Measurements from ENCODE around the gene EXTL1. TPM values are rescaled to one million over a fixed set of nuclear protein-coding genes. Genes with fewer than 3 reads are reported as not detected.

EXTL1 gene
- polyA plus RNA-seq, 4 donors: 1.0 to 1.7 (median 1.4) TPM

DNA sequence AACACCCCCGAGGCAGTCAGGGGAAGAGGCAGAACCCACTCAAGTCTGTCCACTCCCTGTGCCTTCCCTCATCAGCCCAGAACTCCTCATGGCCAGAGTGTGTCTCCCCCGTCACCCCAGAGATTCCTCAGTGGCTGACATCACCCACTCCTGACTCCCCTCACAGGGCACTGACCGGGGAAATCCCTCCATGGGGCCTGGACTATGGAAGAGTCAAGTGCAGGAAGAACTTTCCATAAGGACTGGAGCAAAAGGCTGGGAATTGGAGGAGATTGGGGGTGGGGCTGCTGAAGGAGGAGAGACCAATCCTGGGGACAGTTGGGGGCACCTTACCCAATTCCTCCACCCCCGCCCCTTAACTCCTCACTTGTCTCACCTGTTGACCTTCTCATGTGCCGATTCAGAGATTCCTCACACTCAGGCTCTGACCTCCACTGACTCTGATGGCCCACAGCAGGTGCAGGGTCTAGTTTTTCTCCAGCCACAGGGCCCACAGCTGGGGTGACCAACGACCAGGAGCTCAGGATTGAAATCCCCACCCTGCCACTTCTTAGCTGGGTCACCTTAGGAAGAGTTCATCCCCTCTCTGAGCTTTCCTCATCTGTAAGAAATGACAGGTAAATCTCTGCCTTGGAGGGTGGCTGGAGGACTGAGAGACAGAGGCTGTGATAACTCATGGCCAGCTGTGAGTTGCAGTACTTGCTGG is 481 bp upstream of the EXTL1 start:
- no peak for DNase-seq (ENCODE audit: low read depth in 4 of 4, low spot score in 3 of 4)

DNA sequence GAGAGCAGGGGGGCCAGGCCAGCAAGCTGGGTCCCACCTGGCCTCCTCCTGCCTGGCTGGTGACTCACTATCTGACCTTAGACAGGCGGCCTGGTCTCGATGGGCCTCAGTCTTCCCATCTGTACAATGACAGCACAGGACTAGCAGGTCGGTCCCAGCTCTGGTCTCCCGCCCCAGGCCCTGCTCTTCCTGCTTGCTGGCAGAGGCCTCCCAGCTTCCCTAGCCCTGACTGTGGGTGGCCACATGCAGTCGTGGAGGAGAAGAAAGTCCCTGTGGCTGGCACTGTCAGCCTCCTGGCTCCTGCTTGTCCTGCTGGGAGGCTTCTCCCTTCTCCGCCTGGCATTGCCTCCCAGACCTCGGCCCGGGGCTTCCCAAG is 817 bp downstream of the EXTL1 start:
- no peak for DNase-seq (ENCODE audit: low read depth in 4 of 4, low spot score in 3 of 4)

DNA sequence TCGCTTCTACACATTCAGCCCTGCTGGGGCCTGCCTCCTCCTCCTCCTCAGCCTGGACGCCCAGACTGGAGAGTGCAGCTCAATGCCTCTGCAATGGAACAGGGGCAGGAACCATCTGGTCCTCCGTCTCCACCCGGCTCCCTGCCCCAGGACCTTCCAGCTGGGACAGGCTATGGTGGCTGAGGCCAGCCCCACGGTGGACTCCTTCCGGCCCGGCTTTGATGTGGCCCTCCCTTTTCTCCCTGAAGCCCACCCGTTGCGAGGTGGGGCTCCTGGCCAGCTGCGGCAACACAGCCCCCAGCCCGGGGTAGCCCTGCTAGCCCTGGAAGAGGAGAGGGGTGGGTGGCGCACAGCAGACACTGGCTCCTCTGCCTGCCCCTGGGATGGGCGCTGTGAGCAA is 1.4 kb downstream of the EXTL1 start:
- DNase-seq (ENCODE audit: low read depth in 4 of 4, low spot score in 3 of 4): no peak

DNA sequence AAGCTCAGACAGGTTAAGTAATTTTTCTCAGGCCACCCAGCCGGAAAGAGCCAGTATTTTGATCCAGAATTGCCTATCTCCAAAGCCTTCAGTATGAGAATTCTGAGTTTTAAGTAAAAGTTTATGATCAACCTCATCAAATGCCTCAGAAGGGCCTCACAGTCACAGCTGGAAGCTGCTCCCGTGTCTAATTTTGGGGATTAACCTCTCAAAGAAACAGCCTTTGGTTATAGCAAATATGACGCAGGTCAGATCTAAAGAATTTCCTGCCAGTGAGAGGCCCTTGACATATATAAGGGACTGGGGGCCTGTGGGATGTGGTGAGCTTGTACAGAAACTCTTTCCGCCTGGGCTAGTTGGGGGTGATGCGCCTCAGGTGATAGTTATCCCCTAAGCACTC is 2.3 kb downstream of the EXTL1 start:
- DNase-seq (ENCODE audit: low read depth in 4 of 4, low spot score in 3 of 4): no peak

DNA sequence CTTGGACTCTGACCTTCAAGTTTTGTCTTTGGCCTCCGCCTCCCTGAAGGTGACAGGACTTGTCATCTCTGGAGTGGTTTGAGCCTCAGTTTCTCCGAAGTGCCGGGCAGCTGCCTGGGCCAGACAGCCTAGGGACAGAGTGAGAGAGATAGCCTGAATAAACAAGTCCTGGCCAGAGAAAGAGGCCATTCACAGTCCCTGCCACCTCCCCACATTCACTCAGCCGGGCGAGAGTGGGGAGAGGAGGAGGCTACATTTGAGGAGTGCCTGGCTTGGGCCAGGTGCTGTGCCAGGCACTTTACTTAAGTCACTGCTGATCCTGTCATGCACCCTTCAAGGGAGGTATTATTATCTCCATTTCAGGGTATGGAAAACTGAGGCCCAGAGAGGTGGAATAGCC is 3.5 kb downstream of the EXTL1 start:
- no peak for DNase-seq (ENCODE audit: low read depth in 4 of 4, low spot score in 3 of 4)

DNA sequence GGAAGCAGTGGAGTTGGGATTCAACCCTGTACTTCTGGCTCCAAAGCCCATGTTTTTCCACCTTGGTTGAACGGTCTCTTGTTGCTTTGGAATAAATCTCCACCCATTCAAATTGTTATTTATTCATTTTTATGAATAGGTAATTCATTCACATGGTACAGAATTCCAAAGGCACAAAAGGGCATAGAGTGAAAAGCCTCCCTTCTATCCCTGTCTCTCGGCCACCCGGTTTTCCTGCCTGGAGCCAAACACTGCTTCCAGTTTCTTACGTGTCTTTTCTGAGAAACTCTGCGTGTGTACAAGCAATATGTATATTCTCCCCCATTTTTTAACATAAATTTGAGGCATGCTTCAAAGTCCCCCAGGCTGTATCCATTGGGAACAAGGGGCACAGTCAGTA is 3.9 kb downstream of the EXTL1 start:
- no peak for DNase-seq (ENCODE audit: low read depth in 4 of 4, low spot score in 3 of 4)

DNA sequence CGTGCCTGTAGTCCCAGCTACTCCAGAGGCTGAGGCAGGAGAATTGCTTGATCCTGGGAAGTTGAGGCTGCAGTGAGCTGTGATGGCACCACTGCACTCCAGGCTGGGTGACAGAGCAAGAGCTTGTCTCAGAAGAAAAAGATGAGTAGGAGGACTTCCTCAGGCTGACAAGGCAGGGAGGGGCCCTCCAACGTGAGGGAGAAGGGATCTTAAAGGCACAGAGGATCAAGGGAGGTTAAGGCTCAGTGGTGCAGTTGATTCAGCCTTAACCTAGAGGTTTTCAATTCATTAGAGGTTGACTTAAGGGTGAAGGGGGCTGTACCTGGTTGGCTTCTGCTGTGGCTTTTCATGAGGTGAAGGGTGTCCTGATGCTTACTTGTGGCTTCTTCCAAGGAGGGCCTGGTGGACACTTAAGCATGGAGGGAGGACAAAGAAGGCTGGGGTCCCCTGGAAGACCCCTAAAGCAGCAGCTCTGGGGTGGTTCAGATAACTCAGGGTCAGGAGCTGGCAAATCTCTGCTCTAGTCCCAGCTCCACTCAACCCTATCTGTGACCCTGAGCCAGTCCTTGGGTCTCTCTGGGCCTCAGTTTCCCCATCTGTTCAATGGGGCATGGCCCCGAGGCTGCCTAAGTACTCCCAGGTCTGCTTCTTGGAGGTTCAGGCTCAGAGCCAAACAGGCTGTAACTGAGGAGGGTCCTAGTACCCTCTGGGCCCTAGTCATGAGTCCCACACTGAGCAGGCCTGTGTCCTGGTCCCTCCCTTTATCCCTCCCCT is 6.3 kb downstream of the EXTL1 start:
- DNase-seq (ENCODE audit: low read depth in 4 of 4, low spot score in 3 of 4): no peak

DNA sequence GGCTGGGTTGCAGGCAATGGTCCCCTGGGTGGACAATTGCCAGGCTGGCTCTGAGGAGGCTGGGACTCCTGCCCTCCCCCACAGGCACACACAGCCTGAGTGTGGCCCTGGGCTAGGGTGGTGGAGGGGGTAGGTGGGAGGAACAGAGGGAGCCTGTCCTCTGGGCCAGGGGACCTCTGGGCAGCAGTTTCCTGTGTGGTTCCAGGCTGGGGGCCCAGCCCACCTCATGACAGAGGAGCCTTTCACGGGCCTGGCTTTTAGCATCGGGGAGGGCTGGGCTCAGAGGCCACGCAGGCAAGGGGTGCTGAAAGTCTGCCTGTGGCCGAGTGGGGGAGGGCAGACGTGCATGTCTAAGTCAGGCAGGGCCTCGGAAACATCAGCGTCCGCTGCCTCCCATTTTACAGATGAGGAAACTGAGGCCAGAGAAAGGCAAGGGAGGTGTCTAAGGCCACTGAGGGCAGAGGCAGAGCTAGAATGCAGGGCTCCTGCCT is 7.0 kb downstream of the EXTL1 start:
- DNase-seq (ENCODE audit: low read depth in 4 of 4, low spot score in 3 of 4): no peak

DNA sequence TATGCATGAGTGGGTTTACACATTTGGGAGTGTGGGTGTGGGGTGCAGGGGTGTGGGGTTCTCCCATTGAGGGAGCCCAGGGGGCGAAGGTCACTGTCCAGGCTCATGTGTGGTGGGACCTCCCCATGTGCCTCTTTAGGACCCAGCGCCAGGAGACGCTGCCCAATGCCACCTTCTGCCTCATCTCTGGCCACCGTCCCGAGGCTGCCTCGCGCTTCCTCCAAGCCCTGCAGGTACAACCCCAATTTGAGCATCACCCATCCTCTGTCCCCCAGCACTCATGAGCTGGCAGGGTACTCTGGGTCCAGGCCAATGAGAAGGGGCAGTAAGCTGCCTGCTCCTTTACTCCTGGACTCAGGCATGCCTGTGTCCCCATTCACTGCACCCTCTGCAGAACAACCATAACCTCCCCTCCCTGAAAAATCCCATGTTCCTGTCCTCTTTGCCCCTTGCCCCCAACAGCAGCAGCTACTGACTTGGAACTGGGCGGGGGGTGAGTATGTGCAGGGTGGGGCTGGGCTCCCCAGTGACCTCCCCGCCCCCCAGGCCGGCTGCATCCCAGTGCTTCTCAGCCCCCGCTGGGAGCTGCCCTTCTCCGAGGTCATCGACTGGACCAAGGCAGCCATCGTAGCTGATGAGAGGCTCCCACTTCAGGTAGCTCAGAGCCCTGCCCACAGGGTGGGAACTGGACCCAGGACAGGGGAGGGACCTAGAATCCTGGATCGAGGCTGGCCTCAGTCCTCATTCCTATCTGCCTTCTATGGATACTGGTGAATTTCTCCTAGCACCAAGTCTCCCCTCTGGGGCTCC is 7.7 kb downstream of the EXTL1 start:
- no peak for DNase-seq (ENCODE audit: low read depth in 4 of 4, low spot score in 3 of 4)

DNA sequence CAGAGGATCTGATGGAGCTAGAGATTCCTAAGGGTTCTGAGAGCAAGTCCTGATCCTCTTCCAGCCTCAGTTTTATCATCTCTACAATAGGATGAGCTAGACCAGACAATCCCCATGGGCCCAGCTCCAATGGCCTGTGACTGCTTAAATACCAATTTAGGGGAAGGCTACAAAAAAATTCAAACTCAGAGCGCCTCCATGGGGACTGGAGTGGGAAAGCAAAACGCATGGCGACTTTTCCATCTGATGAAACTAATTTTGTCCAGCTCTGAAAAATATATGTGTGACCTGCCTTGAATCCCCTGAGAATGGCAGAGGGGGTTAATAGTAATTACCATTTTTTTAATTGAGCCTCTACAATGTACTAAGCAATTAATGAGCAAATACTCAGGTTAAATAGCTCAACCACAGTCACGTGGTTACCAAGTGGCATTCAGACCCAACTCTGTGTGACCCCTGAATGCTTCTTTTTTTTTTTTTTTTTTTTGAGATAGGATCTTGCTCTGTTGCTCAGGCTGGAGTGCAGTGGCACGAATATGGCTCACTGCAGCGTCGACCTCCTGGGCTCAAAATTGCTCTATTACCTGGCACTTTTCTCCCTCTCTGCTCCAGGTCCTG is 8.4 kb downstream of the EXTL1 start:
- DNase-seq (ENCODE audit: low read depth in 4 of 4, low spot score in 3 of 4): no peak

DNA sequence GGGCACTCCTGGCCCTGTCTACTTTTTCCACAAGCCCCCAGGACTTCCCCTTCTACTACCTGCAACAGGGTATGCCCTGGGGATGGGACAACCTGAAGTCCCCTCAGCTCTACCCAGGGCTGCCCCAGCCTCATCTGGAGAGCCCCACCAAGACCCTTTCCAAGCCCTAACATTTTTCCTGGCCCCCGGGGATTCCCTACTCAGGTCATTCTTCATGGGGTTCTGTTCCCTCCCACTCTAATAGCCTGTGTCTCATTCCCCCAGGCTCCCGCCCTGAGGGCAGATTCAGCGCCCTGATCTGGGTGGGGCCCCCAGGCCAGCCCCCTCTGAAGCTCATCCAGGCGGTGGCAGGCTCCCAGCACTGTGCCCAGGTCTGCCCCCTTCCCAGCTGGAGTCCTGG is 9.6 kb downstream of the EXTL1 start:
- DNase-seq (ENCODE audit: low read depth in 4 of 4, low spot score in 3 of 4): no peak

DNA sequence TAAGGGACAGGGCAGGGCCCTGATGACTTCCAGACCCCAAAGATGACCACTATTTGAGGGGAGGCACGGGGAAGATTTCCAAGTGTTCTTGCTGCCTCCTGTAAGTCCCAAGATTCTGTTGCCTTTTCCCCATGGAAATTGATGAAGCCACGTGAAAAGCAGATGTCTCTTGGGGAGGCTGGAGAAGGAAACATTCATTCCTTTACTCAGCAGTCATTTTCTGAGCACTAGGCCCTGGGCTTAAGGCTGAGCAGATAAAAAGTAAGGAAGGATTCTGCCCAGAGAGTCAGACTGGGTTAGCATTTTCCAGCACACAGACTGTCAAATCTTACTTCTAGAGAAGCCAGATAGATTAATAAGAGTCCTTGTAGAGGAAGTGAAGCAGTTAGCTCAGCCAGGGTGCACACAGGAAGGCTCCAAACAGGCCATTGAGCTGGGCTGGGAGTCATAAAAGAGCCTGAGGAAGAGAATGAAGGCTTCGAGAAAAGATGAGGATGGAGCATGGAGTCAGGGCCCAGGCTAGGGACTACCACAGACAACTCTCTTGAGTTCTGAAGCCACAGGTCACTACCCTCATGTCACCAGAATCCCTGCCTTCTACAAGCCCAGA is 10.1 kb downstream of the EXTL1 start:
- DNase-seq (ENCODE audit: low read depth in 4 of 4, low spot score in 3 of 4): no peak

DNA sequence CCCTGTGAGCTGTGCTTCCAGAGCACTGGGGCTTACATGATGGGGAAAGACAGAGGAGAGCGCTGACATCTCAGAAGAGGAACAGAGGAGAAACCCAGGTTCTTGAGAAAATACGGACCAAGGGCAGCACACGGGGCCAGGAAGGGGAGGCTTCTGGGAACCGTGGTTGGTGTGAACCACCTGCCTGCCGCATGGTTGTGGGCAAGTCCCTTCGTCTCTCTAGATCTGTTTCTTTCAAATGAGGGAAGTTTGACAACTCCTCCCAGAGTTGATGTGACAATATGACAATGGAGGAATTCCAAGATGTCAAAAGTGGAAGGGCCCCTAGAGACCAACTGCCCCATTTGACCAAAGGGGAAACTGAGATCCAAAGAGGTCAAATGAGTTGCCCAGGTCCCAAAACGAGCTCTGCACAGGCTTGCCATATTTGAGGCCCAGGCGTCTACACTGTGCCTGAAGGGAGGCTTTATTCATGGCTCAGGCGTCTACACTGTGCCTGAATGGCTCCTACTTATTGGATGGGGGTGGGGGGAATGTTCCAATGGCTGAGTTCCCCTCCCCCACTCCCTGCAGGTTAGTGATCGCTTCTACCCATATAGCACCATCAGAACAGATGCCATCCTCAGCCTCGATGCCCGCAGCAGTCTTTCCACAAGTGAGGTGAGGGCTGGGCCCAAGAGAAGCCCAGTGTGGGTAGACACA is 11.2 kb downstream of the EXTL1 start:
- no peak for DNase-seq (ENCODE audit: low read depth in 4 of 4, low spot score in 3 of 4)

DNA sequence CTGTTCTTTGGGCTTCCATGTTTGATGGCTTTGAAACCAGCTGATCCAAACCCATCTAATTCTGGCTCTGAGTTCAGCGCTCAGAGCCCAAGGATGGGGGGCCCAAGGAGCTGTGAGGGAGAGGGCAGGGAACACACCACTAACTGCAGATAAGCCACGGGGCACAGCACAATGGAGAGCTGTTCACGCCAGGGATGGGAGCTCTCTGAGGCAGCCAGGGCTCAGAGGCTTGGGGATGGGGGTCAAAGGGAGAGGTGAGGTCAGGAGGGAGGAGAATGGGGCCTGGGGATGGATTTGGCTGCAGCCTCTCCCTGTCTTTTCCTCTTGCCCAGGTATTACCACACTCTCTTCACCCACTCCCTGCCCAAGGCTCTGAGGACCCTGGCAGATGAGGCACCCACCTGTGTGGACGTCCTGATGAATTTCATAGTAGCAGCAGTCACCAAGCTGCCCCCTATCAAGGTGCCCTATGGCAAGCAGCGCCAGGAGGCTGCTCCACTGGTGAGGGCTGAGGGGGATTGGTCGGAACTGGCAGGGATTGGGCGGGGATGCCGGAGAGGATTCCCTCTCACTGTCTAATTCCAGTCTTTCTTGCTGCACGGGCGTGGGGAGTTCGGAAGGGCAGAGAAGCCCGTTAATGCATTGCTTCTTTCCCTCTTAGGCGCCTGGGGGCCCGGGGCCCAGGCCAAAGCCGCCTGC is 13.1 kb downstream of the EXTL1 start:
- no peak for DNase-seq (ENCODE audit: low read depth in 4 of 4, low spot score in 3 of 4)

DNA sequence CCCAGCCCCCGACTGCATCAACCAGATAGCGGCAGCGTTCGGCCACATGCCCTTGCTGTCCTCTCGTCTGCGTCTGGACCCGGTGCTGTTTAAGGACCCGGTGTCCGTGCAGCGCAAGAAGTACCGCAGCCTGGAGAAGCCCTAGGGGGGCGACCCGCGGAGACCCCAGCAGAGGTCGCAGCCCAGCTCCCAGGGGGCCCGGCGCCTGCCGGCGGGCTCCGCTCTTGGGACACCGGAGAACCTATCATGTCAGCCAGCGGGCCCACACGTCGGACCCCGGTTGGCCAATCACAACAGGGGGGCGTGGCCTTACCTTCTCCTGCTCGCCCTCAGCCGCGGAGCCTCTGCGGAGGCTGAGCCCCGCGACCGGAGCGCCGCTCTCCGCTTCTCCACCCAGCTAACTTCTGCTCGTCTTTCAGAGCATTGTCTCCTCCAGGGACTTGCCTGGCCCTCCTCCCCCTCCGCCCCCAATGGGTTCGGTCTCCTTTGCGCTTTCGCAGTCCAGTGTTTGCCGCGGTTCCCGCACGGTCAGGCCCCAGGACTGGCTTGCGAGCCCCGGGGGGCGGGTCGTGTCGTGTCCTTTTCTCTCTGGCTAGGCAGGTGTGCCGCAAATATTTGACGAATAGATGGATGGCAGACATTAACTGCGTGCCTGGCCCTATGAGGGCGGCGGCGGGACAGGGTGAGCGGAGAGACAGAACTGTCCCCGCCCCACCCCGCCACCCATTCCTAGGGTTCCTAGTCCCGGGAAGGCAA is 13.8 kb downstream of the EXTL1 start:
- peak; percentile 77 to 83 (median 80) for DNase-seq (ENCODE audit: low read depth in 4 of 4, low spot score in 3 of 4)

DNA sequence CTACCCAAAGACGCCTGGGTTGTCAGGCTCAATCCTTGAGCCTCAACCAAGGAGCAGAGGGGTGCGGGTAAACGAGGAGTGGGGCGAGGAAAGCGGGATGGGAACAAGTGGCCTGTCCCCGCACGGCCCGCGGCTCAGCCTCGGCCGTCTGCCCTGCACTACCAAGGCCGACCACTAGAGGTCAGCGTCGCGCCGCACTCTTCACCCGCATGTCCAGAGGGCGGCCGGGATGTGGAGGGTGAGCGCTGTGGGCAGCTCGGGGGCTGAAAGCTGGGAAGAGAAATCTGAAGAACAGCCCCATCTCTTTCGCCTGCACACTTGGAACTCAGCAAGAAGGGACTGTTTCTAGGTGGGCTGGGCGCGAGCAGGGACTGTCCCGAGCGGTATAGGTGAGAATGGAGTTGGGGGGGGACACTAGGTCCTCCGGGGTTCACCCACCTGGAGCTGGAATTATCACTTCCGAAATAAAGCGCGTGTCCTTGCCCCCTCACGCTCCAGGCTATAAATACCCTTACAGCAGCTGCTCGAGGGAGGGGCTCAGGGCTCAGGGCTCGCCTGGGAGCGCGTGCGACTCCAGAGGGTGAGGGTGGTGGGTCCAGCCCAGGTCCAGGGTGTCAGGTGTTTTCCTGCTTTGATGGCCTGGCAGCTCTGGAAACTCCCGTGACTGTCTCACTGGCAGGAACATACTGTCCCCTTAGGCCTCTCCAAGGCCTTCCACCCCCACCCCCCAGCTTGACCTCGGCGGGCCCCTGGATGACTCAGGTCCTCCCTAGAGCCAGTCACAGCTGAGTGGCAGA is 14.6 kb downstream of the EXTL1 start:
- peak in 3 of 4 donors; percentile 66 to 80 (median 66) for DNase-seq (ENCODE audit: low read depth in 4 of 4, low spot score in 3 of 4)

DNA sequence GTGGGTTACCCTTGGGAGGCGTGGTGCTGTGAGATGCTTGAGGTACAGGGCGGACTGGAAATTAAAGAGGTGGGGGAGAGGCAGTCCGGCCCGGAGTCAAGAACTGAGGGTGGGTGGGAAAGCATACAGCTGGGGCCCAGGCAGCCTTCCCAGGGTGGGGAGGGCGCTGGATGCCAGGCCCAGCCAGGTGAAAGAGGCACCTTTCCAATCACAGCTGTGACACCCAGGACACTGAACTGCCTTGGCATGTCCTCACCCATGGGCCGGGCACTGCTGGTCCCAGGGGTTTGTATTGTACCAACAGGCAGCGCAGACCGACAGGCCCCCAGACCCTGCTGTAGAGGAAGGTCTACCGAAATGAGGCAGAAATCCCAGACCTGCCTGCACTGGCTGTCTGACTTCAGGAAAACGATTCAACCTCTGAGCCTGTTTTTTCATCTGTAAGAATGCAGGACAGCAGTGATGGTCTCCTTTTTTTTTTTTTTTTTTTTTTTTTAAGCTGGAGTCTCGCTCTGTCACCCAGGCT is 15.2 kb downstream of the EXTL1 start:
- DNase-seq (ENCODE audit: low read depth in 4 of 4, low spot score in 3 of 4): no peak
